ENCODE data around the gene RGL3. TPM values are rescaled to one million over a fixed set of nuclear protein-coding genes. Genes with fewer than 3 reads are reported as not detected.

The RGL3 gene
- total and polyA plus RNA-seq, 9 of the 15 experiments (the other 6 are each of a cell fraction or from before 2014, with no cell fraction given) = 0.12 to 0.61 (median 0.32) TPM; not detected in 4

GRCh38 chr19:11373885-11374432 lies 45.2 kb downstream of the RGL3 start (continued):
- TF ChIP-seq ARID4B (CRISPR knock-in tag; IDR thresholded peaks at IDR 0.05) (0 out of 2 replicates have a peak, but pooled peaks have one; percentile 22), RCOR1 (IDR thresholded peaks at IDR 0.05; ENCODE audit: borderline replicate concordance in 1 of 2, low read depth in 2 of 2, low read length in 2 of 2) (peak; percentile 82 to 85), CBX3 (IDR thresholded peaks at IDR 0.05; ENCODE audit: borderline replicate concordance in 1 of 2, low read length in 2 of 2) (peak in 1 of 2 experiments; percentile 72; a peak in 1 of 3 replicates), ZNF212 (CRISPR knock-in tag; IDR thresholded peaks at IDR 0.05) (no peak), FIP1L1 (IDR thresholded peaks at IDR 0.05; ENCODE audit: low read depth, low read length, poor library complexity, severe bottlenecking) (no peak), POLR2A (conservative IDR thresholded peaks at IDR 0.05) (no peak), SPI1 (IDR thresholded peaks at IDR 0.05; ENCODE audit: borderline replicate concordance, low read depth, low read length) (0 out of 2 replicates have a peak, but pooled peaks have one; percentile 15), RBM39 (optimal IDR thresholded peaks at IDR 0.05; ENCODE audit: low read depth, low read length) (no peak), GATAD2A (IDR thresholded peaks at IDR 0.05) (no peak; the same call in 1 of the 2 replicates), GTF2A2 (tag; IDR thresholded peaks at IDR 0.05) (0 out of 2 replicates have a peak, but pooled peaks have one; percentile 48), SRF (CRISPR knock-in tag; IDR thresholded peaks at IDR 0.05) (peak in 1 of 2 experiments; percentile 13; a peak in 1 of 4 replicates), ZNF24 (IDR thresholded peaks at IDR 0.05) (peak; percentile 56; the same call in 1 of the 2 replicates), SMARCB1 (IDR thresholded peaks at IDR 0.05; ENCODE audit: insufficient read length, low read depth) (no peak), SIN3A (IDR thresholded peaks at IDR 0.05; ENCODE audit: borderline replicate concordance in 2 of 2, control insufficient read depth in 1 of 2, low read depth in 2 of 2, low read length in 2 of 2) (peak in 1 of 2 experiments; percentile 22; a peak in 1 of 4 replicates), ARNT (IDR thresholded peaks at IDR 0.05) (peak in 1 of 2 experiments; percentile 88; a peak in 2 of 4 replicates), PCBP1 (IDR thresholded peaks at IDR 0.05; ENCODE audit: low read depth, low read length, poor library complexity, severe bottlenecking) (no peak), DDX20 (tag; IDR thresholded peaks at IDR 0.05; ENCODE audit: low read depth) (no peak), TAF9B (IDR thresholded peaks at IDR 0.05; ENCODE audit: partially characterized antibody) (no peak), MAFG (tag; conservative IDR thresholded peaks at IDR 0.05) (0 out of 2 replicates have a peak, but pooled peaks have one; percentile 12), CSDE1 (IDR thresholded peaks at IDR 0.05) (no peak), ADNP (tag; IDR thresholded peaks at IDR 0.05) (peak; percentile 99), ETV1 (tag; conservative IDR thresholded peaks at IDR 0.05; ENCODE audit: low read depth) (no peak), THRAP3 (IDR thresholded peaks at IDR 0.05; ENCODE audit: borderline replicate concordance) (0 out of 2 replicates have a peak, but pooled peaks have one; percentile 17), POLR3G (IDR thresholded peaks at IDR 0.05; ENCODE audit: extremely low read depth, insufficient read length, insufficient replicate concordance) (no peak), TEAD2 (tag; IDR thresholded peaks at IDR 0.05) (no peak), DACH1 (IDR thresholded peaks at IDR 0.05; ENCODE audit: partially characterized antibody) (peak; percentile 46), ZNF707 (CRISPR knock-in tag; conservative IDR thresholded peaks at IDR 0.05) (no peak)
